IPS DF 6.9 (cell line): ENCODE measurements around the gene NR2F2.

Experiments
- DNase-seq: peaks from one replicate; pipeline ENCODE4 v3.0.0-alpha.2; 2013; ENCODE audit warnings: low read depth, low spot score
- H3K27ac ChIP-seq: one replicate; pipeline ENCODE4 v1.5.1; 2013; ENCODE audit warnings: low read length, control low read depth
- H3K27me3 ChIP-seq: 2 replicates; pipeline ENCODE4 v1.6.1; 2013; ENCODE audit warnings: mild to moderate bottlenecking, low read length; ENCODE audit not compliant: control insufficient read depth, insufficient read depth
- H3K36me3 ChIP-seq: 2 replicates; pipeline ENCODE4 v1.6.1; 2013; ENCODE audit warnings: low read length; ENCODE audit not compliant: control insufficient read depth, insufficient read depth
- H3K4me1 ChIP-seq: 2 replicates; pipeline ENCODE4 v1.6.1; 2013; ENCODE audit warnings: low read length; ENCODE audit not compliant: control insufficient read depth, insufficient read depth
- H3K4me3 ChIP-seq: 2 replicates; pipeline ENCODE4 v1.5.1; 2013; ENCODE audit warnings: mild to moderate bottlenecking, low read length
- H3K9me3 ChIP-seq: 2 replicates; pipeline ENCODE4 v1.6.1; 2013; ENCODE audit warnings: low read length, inconsistent platforms; ENCODE audit not compliant: control insufficient read depth, insufficient read depth
- WGBS: extraction: QIAGEN DNeasy Blood & Tissue Kit; methylation state at CpG from one replicate; pipeline ENCODE4 v1.1.7; 2013; ENCODE audit warnings: mixed read lengths, missing lambda C conversion rate; ENCODE audit not compliant: insufficient read length, insufficient coverage; 5-methylcytosine and 5-hydroxymethylcytosine counted together

NR2F2 gene

DNA sequence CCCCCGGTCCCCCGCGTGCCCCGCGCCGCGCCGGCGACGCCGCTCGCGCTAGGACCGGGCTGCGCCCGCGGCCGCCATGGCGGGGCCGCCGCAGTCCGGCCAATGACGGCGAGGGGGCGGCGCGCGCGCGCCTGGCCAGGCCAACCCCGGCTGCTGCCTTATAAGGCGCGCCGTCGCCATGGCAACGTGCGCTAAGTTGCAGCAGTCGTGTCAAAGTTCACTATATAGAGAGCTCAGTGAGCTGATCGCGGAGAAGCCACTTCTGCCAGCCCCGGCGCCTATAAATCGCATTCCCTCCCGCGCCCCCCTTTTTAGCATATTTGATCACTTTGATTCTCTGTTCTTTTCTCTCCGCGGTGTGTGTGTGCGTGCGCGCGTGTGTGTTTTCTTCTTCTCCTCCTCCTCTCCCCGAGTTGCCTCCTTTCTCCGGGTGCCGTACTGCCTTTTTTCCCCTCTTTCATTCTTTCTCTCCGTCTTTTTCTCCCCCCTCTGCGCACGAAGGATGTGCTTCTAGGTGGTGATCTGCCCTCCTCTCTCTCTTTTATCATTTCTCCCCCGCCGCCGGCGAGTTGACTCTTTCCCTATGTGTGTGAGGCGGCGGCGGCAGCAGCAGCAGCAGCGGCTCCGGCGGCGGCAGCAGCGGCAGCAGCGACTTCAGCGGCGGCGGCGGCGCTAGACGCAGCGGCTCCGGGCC lies at the start of gene NR2F2:
Gene NR2F2, plus strand, starts transcription at position 251 of the 694 bp plus-strand sequence. CDS start 1,406 bp downstream, outside the sequence.
- Histone ChIP-seq H3K36me3 (no peaks in the 10 kb centered on the region), H3K4me1 (peaks cover 9% of the 10 kb centered on the region), H3K4me3 (peak within 1 kb of the TSS; percentile 43; the same call in 1 of the 2 replicates), H3K27me3 (peaks cover 72% of the 10 kb centered on the region), H3K9me3 (no peaks in the 10 kb centered on the region), H3K27ac (no peak within 1 kb of the TSS)
- no peak for DNase-seq
- no CpG with 5 or more reads among the region's 78 CpGs for WGBS

DNA sequence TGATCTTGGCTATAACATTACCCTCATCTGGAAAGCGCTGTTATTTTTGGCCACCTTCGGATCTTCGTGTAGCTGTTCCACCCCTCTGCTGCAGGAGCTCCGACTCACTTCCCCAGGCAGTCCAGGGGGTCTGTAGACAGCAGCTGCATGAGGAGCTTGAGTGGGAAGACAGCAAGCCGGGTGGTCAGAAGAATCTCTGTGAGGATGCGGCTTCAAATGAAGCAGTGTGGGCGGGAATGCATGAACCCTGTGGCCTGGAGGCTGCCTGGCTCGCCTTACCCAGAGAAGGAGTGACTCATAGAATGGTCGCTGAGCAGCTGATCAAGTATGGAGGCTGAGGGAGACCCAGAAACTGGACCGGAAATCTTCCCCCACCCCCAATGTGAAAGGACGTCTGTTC lies 45.2 kb upstream of the NR2F2 start:
- no peak overlapping the region for H3K4me3 ChIP-seq
- H3K36me3 ChIP-seq: no peaks in the 10 kb centered on the region; the same call in 1 of the 2 replicates
- no peak overlapping the region for H3K27ac ChIP-seq
- no peaks in the 10 kb centered on the region for H3K9me3 ChIP-seq
- H3K4me1 ChIP-seq: no peaks in the 10 kb centered on the region
- no CpG with 5 or more reads among the region's 11 CpGs for WGBS
- no peak for DNase-seq
- no peaks in the 10 kb centered on the region for H3K27me3 ChIP-seq

DNA sequence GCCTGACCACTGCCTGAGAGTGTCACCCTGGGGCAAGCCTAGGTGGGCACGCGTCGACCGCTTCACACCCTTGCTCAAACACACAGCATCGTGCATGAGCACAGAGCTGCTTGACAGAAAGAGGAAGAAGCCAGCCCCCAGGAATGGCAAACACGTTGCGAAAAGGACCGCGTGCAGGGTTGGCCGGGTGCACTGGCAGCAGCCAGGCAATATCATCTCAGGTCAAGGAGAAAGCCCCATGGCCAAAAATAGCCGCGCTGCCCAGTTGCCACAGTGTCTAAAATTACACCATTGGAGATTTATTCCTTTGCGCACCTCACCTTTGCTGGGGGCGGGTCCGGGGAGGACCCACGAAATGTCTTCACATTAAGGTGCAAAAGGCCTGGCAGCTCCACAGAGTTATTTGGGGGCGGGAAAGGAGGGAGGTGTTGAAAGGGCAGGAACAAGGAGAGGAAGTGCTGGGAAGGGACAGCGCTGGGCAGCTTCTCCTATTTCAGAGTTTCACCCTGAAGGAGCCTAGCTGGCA lies 44.7 kb upstream of the NR2F2 start:
- H3K27me3 ChIP-seq: no peaks in the 10 kb centered on the region
- no peak overlapping the region for H3K4me3 ChIP-seq
- DNase-seq: no peak
- H3K4me1 ChIP-seq: no peaks in the 10 kb centered on the region
- no CpG with 5 or more reads among the region's 18 CpGs for WGBS
- no peaks in the 10 kb centered on the region; the same call in 1 of the 2 replicates for H3K36me3 ChIP-seq
- H3K27ac ChIP-seq: no peak overlapping the region
- H3K9me3 ChIP-seq: no peaks in the 10 kb centered on the region

DNA sequence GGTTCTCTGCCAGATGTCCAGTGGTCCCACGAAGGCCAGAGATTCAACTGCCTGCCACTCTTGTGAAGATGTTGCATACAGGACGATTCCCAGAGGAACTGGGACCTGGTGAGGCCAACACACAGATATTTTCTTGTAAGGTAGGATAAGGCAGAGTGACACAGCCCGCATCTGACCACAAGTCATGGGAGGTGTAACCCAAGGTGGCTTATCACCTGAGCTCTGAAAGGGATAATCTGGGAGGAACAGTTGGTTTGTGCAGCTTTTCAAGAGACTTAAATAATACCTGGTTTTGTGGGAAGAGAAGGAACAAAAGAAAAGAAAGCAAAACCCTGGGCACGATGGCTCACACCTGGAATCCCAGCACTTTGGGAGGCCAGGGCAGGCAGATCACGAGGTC lies 39.8 kb upstream of the NR2F2 start:
- no peaks in the 10 kb centered on the region for H3K27me3 ChIP-seq
- WGBS: no CpG with 5 or more reads among the region's 5 CpGs

DNA sequence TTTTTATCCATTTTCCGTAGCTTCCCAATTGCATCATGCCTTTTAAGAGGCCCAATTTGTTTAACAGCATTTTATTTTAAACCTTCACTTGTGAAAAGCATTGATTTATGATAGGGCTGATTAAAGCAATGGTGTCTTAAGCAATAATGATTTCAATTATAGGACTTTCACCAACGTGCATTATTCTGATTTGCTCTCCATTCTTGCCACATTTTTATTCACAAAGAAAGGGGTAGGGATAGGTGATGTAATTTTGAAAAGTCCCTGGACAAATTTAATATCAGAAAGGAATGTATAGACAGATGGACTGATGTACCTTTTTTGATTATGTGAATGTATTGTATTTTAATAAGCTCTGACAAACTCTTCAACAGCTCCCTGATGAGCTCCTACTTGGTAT lies 37.9 kb upstream of the NR2F2 start:
- DNase-seq: no peak
- H3K27me3 ChIP-seq: no peaks in the 10 kb centered on the region
- H3K4me3 ChIP-seq: no peak overlapping the region
- WGBS: no CpG with 5 or more reads among the region's 2 CpGs
- peaks cover 2% of the 10 kb centered on the region; the same call in 1 of the 2 replicates for H3K4me1 ChIP-seq
- no peaks in the 10 kb centered on the region for H3K36me3 ChIP-seq
- no peaks in the 10 kb centered on the region for H3K9me3 ChIP-seq
- no peak overlapping the region for H3K27ac ChIP-seq

More for the DNA sequence above, 39.8 kb upstream of the NR2F2 start:
- Histone ChIP-seq H3K9me3 (no peaks in the 10 kb centered on the region), H3K36me3 (no peaks in the 10 kb centered on the region; the same call in 1 of the 2 replicates), H3K4me1 (peaks cover 2% of the 10 kb centered on the region; the same call in 1 of the 2 replicates), H3K27ac (no peak overlapping the region), H3K4me3 (no peak overlapping the region)
- DNase-seq: no peak

DNA sequence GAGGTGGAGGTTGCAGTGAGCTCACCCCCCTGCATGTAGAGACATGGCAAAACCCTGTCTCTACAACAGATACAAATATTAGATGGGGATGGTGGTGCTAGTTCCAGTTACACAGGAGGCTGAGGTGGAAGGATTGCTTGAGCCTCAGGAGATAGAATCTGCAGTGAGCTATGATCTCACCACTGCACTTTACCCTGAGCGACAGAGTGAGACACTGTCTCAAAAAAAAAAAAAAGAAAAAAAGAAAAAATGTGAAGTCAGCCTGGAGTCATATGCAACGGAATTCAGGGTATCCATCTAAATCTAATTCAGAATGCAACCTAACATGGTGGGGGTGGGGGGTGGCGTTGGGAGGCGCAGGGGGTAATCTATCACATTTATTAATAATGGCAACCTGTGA lies 37.1 kb upstream of the NR2F2 start:
- Histone ChIP-seq H3K27me3 (no peaks in the 10 kb centered on the region), H3K9me3 (no peaks in the 10 kb centered on the region), H3K27ac (no peak overlapping the region), H3K36me3 (no peaks in the 10 kb centered on the region), H3K4me1 (peaks cover 2% of the 10 kb centered on the region; the same call in 1 of the 2 replicates), H3K4me3 (no peak overlapping the region)
- no peak for DNase-seq
- WGBS: no CpG with 5 or more reads among the region's 4 CpGs

DNA sequence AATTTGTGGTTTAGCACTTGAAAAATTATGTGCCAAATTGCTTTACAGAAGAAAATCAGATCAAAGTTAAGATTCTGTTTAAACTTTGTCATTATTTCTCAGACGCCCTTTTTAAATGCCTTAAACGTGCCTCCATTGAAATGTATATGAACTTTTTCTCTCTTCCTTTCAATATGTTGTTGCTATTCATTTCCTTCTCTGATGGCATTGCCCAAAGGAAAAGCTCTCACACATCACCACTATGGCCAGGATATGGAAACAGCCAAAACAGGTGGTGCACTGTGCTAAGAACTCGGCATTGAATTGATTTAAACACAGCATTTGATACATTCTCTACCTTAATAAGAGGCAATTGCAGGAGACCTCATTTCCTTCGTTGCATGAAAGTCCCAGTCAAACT lies 35.7 kb upstream of the NR2F2 start:
- Histone ChIP-seq H3K4me3 (no peak overlapping the region), H3K27me3 (no peaks in the 10 kb centered on the region), H3K27ac (no peak overlapping the region), H3K36me3 (no peaks in the 10 kb centered on the region), H3K9me3 (no peaks in the 10 kb centered on the region), H3K4me1 (peaks cover 2% of the 10 kb centered on the region; the same call in 1 of the 2 replicates)
- WGBS: no CpG with 5 or more reads among the region's 4 CpGs
- DNase-seq: no peak

DNA sequence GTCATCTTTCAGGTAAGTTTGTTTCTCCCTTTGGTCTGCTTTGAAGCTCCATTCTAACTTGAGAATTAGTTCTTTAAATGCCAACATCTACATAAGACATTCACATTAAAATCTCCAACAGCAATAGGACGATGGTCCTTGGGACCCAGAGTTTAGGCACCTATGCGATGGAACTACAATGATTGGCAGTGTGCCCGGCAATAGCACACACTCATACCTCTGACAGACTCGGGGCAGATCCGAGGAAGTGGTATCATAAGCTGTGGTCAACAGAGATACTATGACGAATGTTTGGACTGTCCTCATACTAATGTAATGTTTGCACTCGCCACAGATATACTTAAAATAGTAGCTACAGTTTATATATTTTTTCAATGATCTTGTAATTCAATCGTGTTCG lies 34.2 kb upstream of the NR2F2 start:
- H3K4me3 ChIP-seq: no peak overlapping the region
- no CpG with 5 or more reads among the region's 9 CpGs for WGBS
- no peak overlapping the region for H3K27ac ChIP-seq

DNA sequence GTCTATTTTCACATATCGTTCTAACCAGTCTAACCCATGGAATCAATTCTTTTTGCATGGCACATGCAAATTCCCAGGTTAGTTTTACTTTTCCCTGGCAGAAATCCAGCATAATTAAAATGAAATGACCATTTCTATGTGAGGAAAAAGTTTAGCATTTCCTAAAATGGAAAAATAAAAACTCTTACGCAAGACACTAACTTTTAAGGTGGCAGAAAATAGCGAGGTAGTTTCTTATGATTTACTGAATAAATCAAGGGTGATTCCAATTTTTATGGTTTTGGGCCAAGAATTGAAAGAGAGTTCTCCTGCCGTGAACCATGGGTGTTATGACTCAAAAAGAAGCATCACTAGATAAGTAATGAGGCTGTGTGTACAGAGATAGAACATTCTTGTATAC lies 32.7 kb upstream of the NR2F2 start:
- Histone ChIP-seq H3K27me3 (no peaks in the 10 kb centered on the region), H3K36me3 (no peaks in the 10 kb centered on the region), H3K27ac (no peak overlapping the region), H3K4me3 (no peak overlapping the region), H3K4me1 (peaks cover 2% of the 10 kb centered on the region; the same call in 1 of the 2 replicates), H3K9me3 (no peaks in the 10 kb centered on the region)
- no peak for DNase-seq
- WGBS: no CpG with 5 or more reads among the region's 4 CpGs

More for the DNA sequence above, 34.2 kb upstream of the NR2F2 start:
- Histone ChIP-seq H3K36me3 (no peaks in the 10 kb centered on the region), H3K4me1 (peaks cover 2% of the 10 kb centered on the region; the same call in 1 of the 2 replicates), H3K27me3 (no peaks in the 10 kb centered on the region), H3K9me3 (no peaks in the 10 kb centered on the region)
- DNase-seq: no peak

DNA sequence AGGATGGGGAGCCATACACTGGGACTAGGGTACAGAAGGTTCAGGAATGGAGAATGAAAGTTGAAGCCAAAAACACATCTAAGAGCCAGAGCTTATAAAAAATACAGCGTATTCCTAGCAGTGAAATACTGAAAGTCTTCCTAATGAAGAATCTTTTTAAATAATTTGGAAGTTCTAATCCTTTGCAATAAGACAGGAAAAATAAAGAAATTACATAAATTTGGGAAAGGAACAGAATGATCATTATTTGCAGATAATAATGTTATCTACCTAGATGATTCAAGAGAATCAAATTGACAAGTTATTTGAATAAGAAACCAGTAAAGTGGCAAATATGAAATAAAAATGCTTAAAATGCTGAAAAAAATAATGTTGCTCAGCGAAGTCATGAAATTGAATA lies 32.3 kb upstream of the NR2F2 start:
- no peak for DNase-seq
- peaks cover 2% of the 10 kb centered on the region; the same call in 1 of the 2 replicates for H3K4me1 ChIP-seq

More for the DNA sequence above, 32.3 kb upstream of the NR2F2 start:
- H3K27me3 ChIP-seq: no peaks in the 10 kb centered on the region
- H3K9me3 ChIP-seq: no peaks in the 10 kb centered on the region
- H3K36me3 ChIP-seq: no peaks in the 10 kb centered on the region
- no peak overlapping the region for H3K4me3 ChIP-seq
- whole genome bisulfite sequencing: no CpG with 5 or more reads among the region's 2 CpGs
- H3K27ac ChIP-seq: no peak overlapping the region
